K562 (cell line): Measurements from ENCODE around the gene BBLN. TPM values are rescaled to one million over a fixed set of nuclear protein-coding genes. Genes with fewer than 3 reads are reported as not detected.

ENCODE experiments used
- ATAC-seq: fragments of 200-7000 bp; cut with Tn5 transposase; 3 replicates; pipeline ENCODE4 v1.9.1; 2020; ENCODE audit warnings: moderate library complexity
- BruUV-seq: library from RNA; stranded (reverse); fragments of 400-500 nt; replicated peaks from 2 replicates; lab custom pipeline; 2021; lab: Mats Ljungman, UMichigan
- CTCF ChIA-PET: fragments of 300-600 bp; formaldehyde crosslinking; extraction: SDS; loops from one replicate; lab custom pipeline; 2021; ENCODE audit warnings: low intra/inter-chr PET ratio; lab: Yijun Ruan, JAX
- POLR2A ChIA-PET: fragments of 300-600, 350-650 bp; sonication (Branson Sonifier 250); formaldehyde crosslinking; extraction: SDS; loops from one replicate; lab custom pipeline; 2021; ENCODE audit warnings: antibody characterized with exemption, inconsistent platforms; lab: Yijun Ruan, JAX
- DNase-seq, 4 experiments: peaks; one replicate each; pipeline versions ENCODE4 v3.0.0 to v3.0.0-alpha.2; 2011 to 2018; ENCODE audit warnings: low spot score in 3 of 4, mixed read lengths in 3 of 4; ENCODE audit errors: extremely low read depth in 1 of 4
- FAIRE-seq: peaks from 2 replicates; lab custom pipeline; 2011; peaks lifted over from hg19 to GRCh38; lab: Jason Lieb, UNC
- H2AFZ ChIP-seq: 2 replicates; pipeline ENCODE4 v1.6.0; 2011; ENCODE audit warnings: low read depth, low read length, control low read depth, inconsistent platforms
- H3K27ac ChIP-seq: fragments of 200-600 bp; 3 replicates; pipeline ENCODE4 v1.8.0; 2011; ENCODE audit warnings: low read depth, mild to moderate bottlenecking, control low read depth, inconsistent platforms, low read length, moderate library complexity, mixed read lengths; ENCODE audit errors: extremely low read depth
- H3K27me3 ChIP-seq, 2 experiments: fragments of 300-600 bp in 1 of 2; 2 replicates in 1 of 2; 3 replicates in 1 of 2; pipeline versions ENCODE4 v1.6.0 to v1.8.0; 2011; ENCODE audit warnings: inconsistent platforms in 2 of 2, low read length in 2 of 2, mild to moderate bottlenecking in 1 of 2, mixed read lengths in 1 of 2, moderate library complexity in 1 of 2; ENCODE audit not compliant: control insufficient read depth in 2 of 2, insufficient read depth in 2 of 2
- H3K36me3 ChIP-seq: fragments of 300-600 bp; 3 replicates; pipeline ENCODE4 v1.8.0; 2011; ENCODE audit warnings: mild to moderate bottlenecking, low read length, inconsistent platforms; ENCODE audit not compliant: control insufficient read depth, insufficient read depth
- H3K4me1 ChIP-seq, 2 experiments: fragments of 200-600 bp in 1 of 2; replicated peaks in 1 of 2; 2 replicates in 1 of 2; 3 replicates in 1 of 2; pipeline versions ENCODE4 v1.5.1 to v1.8.0; 2011; ENCODE audit warnings: inconsistent platforms in 2 of 2, low read length in 2 of 2, mild to moderate bottlenecking in 1 of 2, mixed read lengths in 1 of 2, moderate library complexity in 1 of 2; ENCODE audit not compliant: control insufficient read depth in 2 of 2, insufficient read depth in 2 of 2
- H3K4me2 ChIP-seq: 2 replicates; pipeline ENCODE4 v1.6.1; 2011; ENCODE audit warnings: low read length, control low read depth, inconsistent platforms, mixed read lengths; ENCODE audit not compliant: insufficient read depth
- H3K4me3 ChIP-seq: fragments of 200-600 bp; sonication (generic), shearing (Covaris generic); 2 replicates; pipeline ENCODE4 v1.5.1; 2016; ENCODE audit warnings: control low read depth, inconsistent platforms
- H3K79me2 ChIP-seq: fragments of 200-600 bp; 3 replicates; pipeline ENCODE4 v1.8.0; 2011; ENCODE audit warnings: low read length, inconsistent platforms; ENCODE audit not compliant: control insufficient read depth, insufficient read depth
- H3K9ac ChIP-seq, 2 experiments: 2 replicates each; pipeline versions ENCODE4 v1.6.0 to v1.6.1; 2011; ENCODE audit warnings: low read depth in 2 of 2, low read length in 2 of 2, control low read depth in 1 of 2, inconsistent platforms in 1 of 2, mild to moderate bottlenecking in 1 of 2, mixed read lengths in 1 of 2; ENCODE audit not compliant: insufficient read depth in 1 of 2
- H3K9me1 ChIP-seq: one replicate; pipeline ENCODE4 v1.6.0; 2011; ENCODE audit warnings: inconsistent platforms, mild to moderate bottlenecking, low read length, moderate library complexity; ENCODE audit not compliant: control insufficient read depth, insufficient read depth
- H3K9me3 ChIP-seq: replicated peaks from 2 replicates; pipeline ENCODE4 v1.5.1; 2011; ENCODE audit warnings: low read depth, low read length, inconsistent platforms; ENCODE audit not compliant: control insufficient read depth, insufficient read depth
- H4K20me1 ChIP-seq: replicated peaks from 2 replicates; pipeline ENCODE4 v1.6.1; 2011; ENCODE audit warnings: low read length, inconsistent platforms, mixed read lengths; ENCODE audit not compliant: control insufficient read depth, insufficient read depth
- NCOA4 ChIP-seq: fragments of 450-650 bp; IDR thresholded peaks from 2 replicates; pipeline ENCODE4 v1.6.1; 2018; ENCODE audit warnings: mild to moderate bottlenecking; ENCODE audit not compliant: partially characterized antibody
- RBM14 ChIP-seq: fragments of 200-400 bp; formaldehyde crosslinking; IDR thresholded peaks from 2 replicates; pipeline ENCODE4 v1.6.1; 2018; ENCODE audit warnings: low read depth, mild to moderate bottlenecking, low read length, moderate library complexity, borderline replicate concordance; ENCODE audit not compliant: insufficient read depth
- SIX5 ChIP-seq, 2 experiments: IDR thresholded peaks; 2 replicates each; pipeline ENCODE4 v1.6.1; 2011; ENCODE audit warnings: low read length in 2 of 2, borderline replicate concordance in 1 of 2, low read depth in 1 of 2, mild to moderate bottlenecking in 1 of 2, moderate library complexity in 1 of 2; ENCODE audit not compliant: insufficient read depth in 1 of 2
- TAF15 ChIP-seq: fragments of 200-400 bp; formaldehyde crosslinking; IDR thresholded peaks from 2 replicates; pipeline ENCODE4 v1.6.1; 2017; ENCODE audit warnings: mild to moderate bottlenecking, low read depth, low read length, moderate library complexity
- TCF7 ChIP-seq: sonication (generic); IDR thresholded peaks from 2 replicates; pipeline ENCODE4 v1.6.1; 2016; ENCODE audit warnings: antibody characterized with exemption, borderline replicate concordance
- XRCC4 ChIP-seq: IDR thresholded peaks from one replicate; pipeline ENCODE4 v1.6.1; 2011; ENCODE audit not compliant: insufficient read depth, insufficient read length; ENCODE audit errors: extremely low read depth
- WGBS: fragments of 100-300 bp; shearing (Covaris generic); methylation state at CpG from one replicate; pipeline ENCODE4 v1.1.6; 2016; ENCODE audit warnings: low coverage, mixed read lengths; ENCODE audit not compliant: insufficient coverage; ENCODE audit errors: missing lambda C conversion rate; 5-methylcytosine and 5-hydroxymethylcytosine counted together
- in situ Hi-C: fragments of 300-500 bp; cut with MboI; formaldehyde crosslinking; loops from 4 replicates; pipeline ENCODE4 v1.15.0; 2018; ENCODE audit warnings: inconsistent platforms, mixed read lengths
- intact Hi-C: fragments of 100-400 bp; cut with micrococcal nuclease; formaldehyde crosslinking; loops from 2 replicates; pipeline ENCODE4 v1.14.2; 2022
- polyA plus RNA-seq, 8 experiments: library from polyadenylated mRNA; depleted of rRNA in 4 of 8; stranded (reverse) in 5 of 8; unstranded in 3 of 8; fragments of >200 nt; fragmentation: Nextera tagmentation in 2 of 8; fragmentation: Illumina TruSeq in 1 of 8; extraction: Ambion mirVana in 2 of 8; extraction: Trizol in 1 of 8; gene quantifications; 2 replicates each; pipeline versions ENCODE4 v1.2.1 to v1.2.3, GENCODE V29; 2011 to 2014; ENCODE audit warnings: inconsistent platforms in 1 of 8, missing spikeins in 1 of 8
- total RNA-seq, 7 experiments: library from RNA; depleted of rRNA in 6 of 7; stranded (reverse); fragments of >200 nt in 6 of 7; fragmentation: Illumina TruSeq in 2 of 7; extraction: Trizol in 2 of 7; gene quantifications; 2 replicates each; pipeline versions ENCODE4 v1.2.1 to v1.2.3, GENCODE V29; 2011 to 2021; ENCODE audit warnings: low replicate concordance in 1 of 7
- TF ChIP-seq, protein P1 (sequence below): fragments of 450-650 bp; IDR thresholded peaks from 2 replicates; pipeline ENCODE4 v1.6.1; 2016
- TF ChIP-seq, protein P2 (sequence below): fragments of 450-650 bp; formaldehyde crosslinking; IDR thresholded peaks from 2 replicates; pipeline ENCODE4 v1.4.0; 2020; ENCODE audit warnings: mild to moderate bottlenecking, moderate library complexity
- TF ChIP-seq, protein P3 (sequence below): fragments of 250-450 bp; sonication (Bioruptor Pico); IDR thresholded peaks from 2 replicates; pipeline ENCODE4 v1.8.0; 2021; ENCODE audit warnings: borderline replicate concordance, mild to moderate bottlenecking, moderate library complexity; ENCODE audit not compliant: poor library complexity, severe bottlenecking

Gene BBLN
- total and polyA plus RNA-seq, 9 of the 15 experiments (the other 6 are each of a cell fraction or from before 2014, with no cell fraction given), result 4.2 to 331 (median 87.1) TPM

DNA sequence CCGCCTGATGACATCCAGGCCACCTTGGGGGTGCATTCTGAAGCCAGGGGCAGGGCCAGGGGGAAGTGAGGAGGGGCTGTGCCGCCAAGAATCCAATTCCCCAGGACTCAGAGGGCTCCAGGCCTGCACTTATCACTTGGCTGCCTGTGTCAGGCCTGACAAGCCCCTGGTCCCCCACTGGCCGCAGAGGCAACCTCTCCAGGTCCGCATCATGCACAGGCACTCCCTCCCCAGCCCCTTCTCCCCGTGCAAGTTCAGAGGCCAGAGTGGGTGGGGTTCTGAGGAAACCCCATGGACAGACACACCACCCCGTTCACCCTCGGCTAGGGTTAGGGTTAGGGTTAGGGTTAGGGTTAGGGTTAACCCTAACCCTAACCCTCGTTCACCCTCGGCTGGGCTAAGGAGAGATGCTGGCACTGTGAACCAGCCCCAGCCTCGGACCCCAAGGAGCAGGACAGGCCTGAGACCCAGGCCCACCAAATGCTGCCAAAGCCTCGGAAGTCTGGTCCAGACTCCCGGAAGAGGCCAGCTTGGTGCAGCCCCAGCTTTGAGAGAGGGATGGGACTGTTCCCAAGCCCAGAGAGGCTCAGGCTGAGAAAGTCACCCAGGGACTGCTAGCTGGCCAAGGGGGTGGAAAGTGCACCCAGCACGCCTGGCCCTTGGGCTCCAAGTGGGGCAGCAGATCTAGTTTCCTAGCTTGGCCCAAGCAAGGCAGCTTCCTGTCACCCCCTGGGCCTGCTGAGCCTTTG is 5.9 kb upstream of the BBLN start:
- Histone ChIP-seq H3K9ac (peak overlapping the region in 1 of 2 experiments; percentile 57; a peak in 2 of 4 replicates), H3K27me3 (no peaks in the 10 kb centered on the region), H3K4me1 (peaks cover 14 to 55% of the 10 kb centered on the region in 2 experiments), H3K36me3 (no peaks in the 10 kb centered on the region), H3K9me1 (peaks cover 8% of the 10 kb centered on the region), H3K27ac (no peak overlapping the region), H3K79me2 (no peaks in the 10 kb centered on the region; the same call in 2 of the 3 replicates), H3K9me3 (no peaks in the 10 kb centered on the region), H2AFZ (0 out of 2 replicates have a peak overlapping the region, but pooled peaks have one; percentile 9), H3K4me3 (no peak overlapping the region), H4K20me1 (no peaks in the 10 kb centered on the region), H3K4me2 (no peak overlapping the region)
- intact Hi-C loops (no loop called here), in situ Hi-C loops (no loop called here)
- DNase-seq (peak in 3 of 4 experiments; percentile 26), FAIRE-seq (no peak), ATAC-seq (no peak)
- CTCF ChIA-PET, result no interaction called here
- no TSS peak for BruUV-seq
- POLR2A ChIA-PET, result interaction anchor here (1.1 kb wide), 1 partner anchor 21 kb away, joined by 3 read pairs; no protein-coding TSS in a partner anchor
- 57% methylated on average over 13 of the region's 13 CpGs for WGBS
- TF ChIP-seq, protein P1, sequence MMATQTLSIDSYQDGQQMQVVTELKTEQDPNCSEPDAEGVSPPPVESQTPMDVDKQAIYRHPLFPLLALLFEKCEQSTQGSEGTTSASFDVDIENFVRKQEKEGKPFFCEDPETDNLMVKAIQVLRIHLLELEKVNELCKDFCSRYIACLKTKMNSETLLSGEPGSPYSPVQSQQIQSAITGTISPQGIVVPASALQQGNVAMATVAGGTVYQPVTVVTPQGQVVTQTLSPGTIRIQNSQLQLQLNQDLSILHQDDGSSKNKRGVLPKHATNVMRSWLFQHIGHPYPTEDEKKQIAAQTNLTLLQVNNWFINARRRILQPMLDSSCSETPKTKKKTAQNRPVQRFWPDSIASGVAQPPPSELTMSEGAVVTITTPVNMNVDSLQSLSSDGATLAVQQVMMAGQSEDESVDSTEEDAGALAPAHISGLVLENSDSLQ, result no peak
- TF ChIP-seq SIX5 (IDR thresholded peaks at IDR 0.05; ENCODE audit: borderline replicate concordance in 1 of 2, insufficient read depth in 1 of 2, low read depth in 1 of 2, low read length in 2 of 2) (0 out of 4 replicates have a peak, but pooled peaks of 1 of the 2 experiments have one; percentile 13), TCF7 (no peak), XRCC4 (no peak), NCOA4 (no peak), RBM14 (0 out of 2 replicates have a peak, but pooled peaks have one; percentile 41), TAF15 (0 out of 2 replicates have a peak, but pooled peaks have one; percentile 7)
- TF ChIP-seq, protein P2, sequence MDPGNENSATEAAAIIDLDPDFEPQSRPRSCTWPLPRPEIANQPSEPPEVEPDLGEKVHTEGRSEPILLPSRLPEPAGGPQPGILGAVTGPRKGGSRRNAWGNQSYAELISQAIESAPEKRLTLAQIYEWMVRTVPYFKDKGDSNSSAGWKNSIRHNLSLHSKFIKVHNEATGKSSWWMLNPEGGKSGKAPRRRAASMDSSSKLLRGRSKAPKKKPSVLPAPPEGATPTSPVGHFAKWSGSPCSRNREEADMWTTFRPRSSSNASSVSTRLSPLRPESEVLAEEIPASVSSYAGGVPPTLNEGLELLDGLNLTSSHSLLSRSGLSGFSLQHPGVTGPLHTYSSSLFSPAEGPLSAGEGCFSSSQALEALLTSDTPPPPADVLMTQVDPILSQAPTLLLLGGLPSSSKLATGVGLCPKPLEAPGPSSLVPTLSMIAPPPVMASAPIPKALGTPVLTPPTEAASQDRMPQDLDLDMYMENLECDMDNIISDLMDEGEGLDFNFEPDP (CRISPR knock-in tag), result 0 out of 2 replicates have a peak, but pooled peaks have one; percentile 28
- TF ChIP-seq, protein P3, sequence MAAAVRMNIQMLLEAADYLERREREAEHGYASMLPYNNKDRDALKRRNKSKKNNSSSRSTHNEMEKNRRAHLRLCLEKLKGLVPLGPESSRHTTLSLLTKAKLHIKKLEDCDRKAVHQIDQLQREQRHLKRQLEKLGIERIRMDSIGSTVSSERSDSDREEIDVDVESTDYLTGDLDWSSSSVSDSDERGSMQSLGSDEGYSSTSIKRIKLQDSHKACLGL (CRISPR knock-in tag), result no peak
